ENCODE data around the gene SMIM38. TPM values are rescaled to one million over a fixed set of nuclear protein-coding genes. Genes with fewer than 3 reads are reported as not detected.

Gene SMIM38
- total RNA-seq = 0.14 and 0.28 TPM in 2 replicates

DNA sequence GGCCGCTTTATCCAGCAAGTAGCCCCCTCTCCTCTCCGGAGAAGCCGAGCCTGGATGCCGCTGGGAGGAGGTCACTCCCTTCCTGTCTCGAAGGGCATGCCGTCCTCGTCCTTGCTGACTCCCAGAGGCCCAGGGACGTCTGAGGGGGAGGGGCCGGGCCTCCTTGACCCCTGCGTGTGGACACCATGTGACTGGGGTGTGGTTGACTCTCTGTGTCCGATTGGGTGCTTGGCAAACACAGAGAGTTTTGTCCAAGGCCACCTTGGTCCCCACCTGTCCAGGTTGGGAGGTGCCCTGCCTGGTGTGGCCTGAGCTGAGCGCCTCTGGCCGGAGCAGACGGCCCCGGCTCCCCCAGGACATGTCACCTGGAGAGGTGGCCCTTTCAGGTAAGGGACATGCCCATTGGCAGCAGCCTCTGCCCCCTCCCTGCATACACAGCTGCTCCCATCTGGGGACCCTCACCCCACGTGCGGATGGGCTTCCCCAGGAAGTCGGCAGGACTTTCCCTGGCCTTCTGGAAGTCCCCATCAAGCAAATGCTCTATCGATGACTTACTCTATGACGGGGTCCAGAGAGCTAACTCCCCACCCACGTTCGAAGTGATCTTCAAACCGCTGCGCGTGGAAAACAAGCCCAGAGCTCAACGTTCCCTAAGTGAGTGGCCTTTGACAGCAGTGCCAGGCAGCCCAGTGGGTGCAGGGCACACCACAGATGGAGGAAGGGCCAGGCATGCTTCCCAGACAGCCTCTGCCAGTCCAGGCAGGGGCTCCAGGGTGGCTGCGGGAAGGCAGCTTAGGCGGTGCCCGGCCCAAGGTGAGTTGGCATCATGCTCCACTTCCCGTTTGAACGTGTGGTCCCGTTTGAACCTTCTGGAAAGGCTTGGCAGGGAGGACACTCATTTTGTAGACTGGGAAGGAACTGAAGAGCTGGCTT, at the start of gene SMIM38:
SMIM38 (plus strand) TSS at position 634 of the 933 bp plus-strand sequence. CDS start 1,912 bp downstream, outside the sequence.

Other genes with a start within 250 kb of the SMIM38 start
- gene MRGPRD, start 174.9 kb upstream of the SMIM38 start, total RNA-seq = not detected in 2 replicates
- gene MRGPRF, start 142.7 kb upstream of the SMIM38 start, total RNA-seq = 29.7 and 29.9 TPM in 2 replicates
- gene TPCN2, start 107.0 kb upstream of the SMIM38 start, total RNA-seq = 10.4 and 10.9 TPM in 2 replicates
- 0.74 and 1.00 TPM in 2 replicates for gene MYEOV, start 138.2 kb downstream of the SMIM38 start, total RNA-seq

Measured in smooth muscle cell of bladder (primary cell).